Hair follicle dermal papilla cell (primary cell): ENCODE data around the gene OTOG. TPM values are rescaled to one million over a fixed set of nuclear protein-coding genes. Genes with fewer than 3 reads are reported as not detected.

Source experiments
- total RNA-seq: library from RNA; depleted of rRNA; stranded (reverse); fragments of >200 nt; gene quantifications from 2 replicates; pipeline ENCODE4 v1.2.3, GENCODE V29; 2012

Gene OTOG, protein sequence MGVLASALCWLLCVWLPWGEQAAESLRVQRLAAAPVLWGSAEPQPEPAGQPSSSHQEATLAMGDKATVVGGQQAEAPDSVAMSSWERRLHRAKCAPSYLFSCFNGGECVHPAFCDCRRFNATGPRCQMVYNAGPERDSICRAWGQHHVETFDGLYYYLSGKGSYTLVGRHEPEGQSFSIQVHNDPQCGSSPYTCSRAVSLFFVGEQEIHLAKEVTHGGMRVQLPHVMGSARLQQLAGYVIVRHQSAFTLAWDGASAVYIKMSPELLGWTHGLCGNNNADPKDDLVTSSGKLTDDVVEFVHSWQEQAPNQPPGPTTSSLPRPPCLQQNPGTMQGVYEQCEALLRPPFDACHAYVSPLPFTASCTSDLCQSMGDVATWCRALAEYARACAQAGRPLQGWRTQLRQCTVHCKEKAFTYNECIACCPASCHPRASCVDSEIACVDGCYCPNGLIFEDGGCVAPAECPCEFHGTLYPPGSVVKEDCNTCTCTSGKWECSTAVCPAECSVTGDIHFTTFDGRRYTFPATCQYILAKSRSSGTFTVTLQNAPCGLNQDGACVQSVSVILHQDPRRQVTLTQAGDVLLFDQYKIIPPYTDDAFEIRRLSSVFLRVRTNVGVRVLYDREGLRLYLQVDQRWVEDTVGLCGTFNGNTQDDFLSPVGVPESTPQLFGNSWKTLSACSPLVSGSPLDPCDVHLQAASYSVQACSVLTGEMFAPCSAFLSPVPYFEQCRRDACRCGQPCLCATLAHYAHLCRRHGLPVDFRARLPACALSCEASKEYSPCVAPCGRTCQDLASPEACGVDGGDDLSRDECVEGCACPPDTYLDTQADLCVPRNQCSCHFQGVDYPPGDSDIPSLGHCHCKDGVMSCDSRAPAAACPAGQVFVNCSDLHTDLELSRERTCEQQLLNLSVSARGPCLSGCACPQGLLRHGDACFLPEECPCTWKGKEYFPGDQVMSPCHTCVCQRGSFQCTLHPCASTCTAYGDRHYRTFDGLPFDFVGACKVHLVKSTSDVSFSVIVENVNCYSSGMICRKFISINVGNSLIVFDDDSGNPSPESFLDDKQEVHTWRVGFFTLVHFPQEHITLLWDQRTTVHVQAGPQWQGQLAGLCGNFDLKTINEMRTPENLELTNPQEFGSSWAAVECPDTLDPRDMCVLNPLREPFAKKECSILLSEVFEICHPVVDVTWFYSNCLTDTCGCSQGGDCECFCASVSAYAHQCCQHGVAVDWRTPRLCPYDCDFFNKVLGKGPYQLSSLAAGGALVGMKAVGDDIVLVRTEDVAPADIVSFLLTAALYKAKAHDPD (N-terminal part only)
- total RNA-seq: not detected in 2 replicates

DNA sequence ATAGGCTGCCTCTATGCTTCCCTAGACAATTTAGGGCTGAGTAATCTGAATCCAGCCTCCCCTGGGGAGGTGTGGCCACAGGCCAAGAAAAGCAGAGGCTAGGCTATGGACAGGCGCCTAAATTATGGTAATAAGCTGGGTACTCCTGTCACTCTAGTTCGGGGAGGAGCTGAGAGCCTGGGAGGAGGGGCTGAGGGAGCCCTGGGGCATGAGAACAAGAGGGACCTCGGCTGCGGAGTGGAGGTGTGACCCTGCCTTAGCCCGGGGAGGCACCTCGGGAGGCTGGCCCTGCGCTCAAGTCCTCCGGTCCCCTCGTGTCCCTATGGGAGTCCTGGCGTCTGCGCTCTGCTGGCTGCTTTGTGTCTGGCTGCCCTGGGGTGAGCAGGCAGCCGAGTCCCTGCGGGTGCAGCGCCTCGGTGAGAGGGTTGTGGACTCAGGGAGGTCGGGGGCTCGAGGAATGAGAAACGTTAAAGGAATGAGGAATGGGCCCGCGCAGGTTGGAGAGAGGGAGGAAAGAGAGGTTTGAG, at the start of gene OTOG:
Gene OTOG (plus strand): TSS at position 209 of the 527 bp plus-strand sequence. CDS start 114 bp downstream, at position 323.

DNA sequence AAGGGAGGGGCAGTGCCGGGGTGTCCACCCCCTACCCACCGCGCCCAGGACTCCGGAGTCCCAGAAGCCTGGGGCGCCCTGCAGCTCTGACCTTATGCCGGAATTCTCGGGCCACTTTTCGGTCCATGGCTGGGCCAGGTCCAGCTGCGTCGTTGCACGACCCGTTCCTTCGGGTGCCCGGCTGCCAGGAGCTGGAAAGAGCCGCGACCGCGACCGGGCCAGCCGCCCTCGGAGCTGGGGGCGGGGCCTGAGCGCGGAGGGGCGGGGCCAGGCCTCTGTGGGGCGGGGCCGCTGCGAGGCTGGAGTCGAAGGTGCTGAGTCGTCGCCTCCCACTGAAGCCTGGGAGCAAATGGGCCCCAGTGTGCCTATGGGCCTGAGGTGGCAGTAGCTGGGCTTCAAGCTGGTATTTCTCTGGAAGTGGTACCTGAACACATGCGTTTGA, 2.9 kb upstream of the OTOG start, which contains the start of gene USH1C:
Gene USH1C (minus strand): TSS at position 236 of the 442 bp plus-strand sequence. CDS start 109 bp downstream, at position 127.

Other genes starting within 250 kb of the OTOG start
- gene NCR3LG1, start 195.5 kb upstream of the OTOG start, total RNA-seq: 6.0 and 9.1 TPM in 2 replicates
- not detected in 2 replicates for gene KCNJ11, start 158.6 kb upstream of the OTOG start, total RNA-seq
- gene ABCC8, start 70.4 kb upstream of the OTOG start, total RNA-seq: not detected in 2 replicates
- gene USH1C, start 2.8 kb upstream of the OTOG start, total RNA-seq: not detected in 2 replicates
- gene MYOD1, start 172.3 kb downstream of the OTOG start, total RNA-seq: not detected in 2 replicates
- 0.16 TPM in 1 of 2 replicates, not detected in the other for gene KCNC1, start 187.5 kb downstream of the OTOG start, total RNA-seq